Articular chondrocyte of knee joint (primary cell): ENCODE data around the gene PNISR. TPM values are rescaled to one million over a fixed set of nuclear protein-coding genes. Genes with fewer than 3 reads are reported as not detected.

Experiments
- total RNA-seq: library from RNA; depleted of rRNA; stranded (reverse); fragments of >200 nt; gene quantifications from 2 replicates; pipeline ENCODE4 v1.2.3, GENCODE V29; 2012

Gene PNISR
- 93.3 and 101 TPM in 2 replicates for total RNA-seq

GRCh38 chr6:99424761-99425646, at the start of gene PNISR:
Gene PNISR, minus strand, starts transcription at chr6:99425308. Its CDS starts 10,649 bp downstream, at chr6:99414659.

GRCh38 chr6:99393698-99394531, 31.2 kb downstream of the PNISR start, which contains the start of gene COQ3:
Gene COQ3, minus strand, starts transcription at chr6:99394195. Its CDS starts 16 bp downstream, at chr6:99394179.

GRCh38 chr6:99349171-99350141, 75.7 kb downstream of the PNISR start, which contains the start of gene FAXC:
Gene FAXC, minus strand, starts transcription at chr6:99349674. Its CDS starts 302 bp downstream, at chr6:99349372.

Other genes with a start within 250 kb of the PNISR start
- gene FAXC, start 75.6 kb downstream of the PNISR start, total RNA-seq = 0.65 and 1.1 TPM in 2 replicates
- 5.0 and 6.7 TPM in 2 replicates for gene COQ3, start 31.1 kb downstream of the PNISR start, total RNA-seq
- 18.1 and 22.6 TPM in 2 replicates for gene USP45, start 90.1 kb upstream of the PNISR start, total RNA-seq
- gene CCNC, start 143.4 kb upstream of the PNISR start, total RNA-seq = 73.2 and 95.0 TPM in 2 replicates
- not detected in 2 replicates for gene PRDM13, start 181.5 kb upstream of the PNISR start, total RNA-seq